UCSD-AML1 (cell line): ENCODE results near the gene DEAF1.
"Not testable (repeated sequence)": the region's sequence is repeated elsewhere in the genome, so short reads cannot be mapped to it uniquely, and the experiment has no call there.

ENCODE experiments used
- DNase-seq: peaks from one replicate; lab custom pipeline; 2025; ENCODE audit not compliant: unreplicated experiment; lab: John Stamatoyannopoulos, UW

Gene DEAF1

GRCh38 chr11:680970-681369 lies 14.1 kb downstream of the DEAF1 start:
- no peak for DNase-seq

DNA sequence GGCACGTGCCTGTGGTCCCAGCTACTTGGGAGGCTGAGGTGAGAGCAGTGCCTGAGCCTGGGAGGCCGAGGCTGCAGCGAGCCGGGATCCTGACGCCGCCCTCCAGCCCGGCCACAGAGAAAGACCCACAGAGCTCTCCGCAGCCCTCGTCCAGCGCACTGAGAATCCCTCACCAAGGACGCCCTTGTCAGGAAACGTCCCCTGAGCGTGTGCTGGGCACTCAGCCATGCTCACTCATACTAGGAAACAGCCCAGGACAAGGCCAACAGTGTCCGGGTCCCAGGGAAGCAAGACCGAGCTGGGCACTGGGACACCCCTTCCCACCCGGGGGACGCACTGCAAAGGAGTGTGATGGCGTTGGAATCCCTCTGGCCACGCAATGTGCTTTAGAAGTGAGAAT lies 14.5 kb downstream of the DEAF1 start:
- DNase-seq: no peak

- DNase-seq: no peak
Measured at GRCh38 chr11:679271-680207, 15.5 kb downstream of the DEAF1 start.

DNA sequence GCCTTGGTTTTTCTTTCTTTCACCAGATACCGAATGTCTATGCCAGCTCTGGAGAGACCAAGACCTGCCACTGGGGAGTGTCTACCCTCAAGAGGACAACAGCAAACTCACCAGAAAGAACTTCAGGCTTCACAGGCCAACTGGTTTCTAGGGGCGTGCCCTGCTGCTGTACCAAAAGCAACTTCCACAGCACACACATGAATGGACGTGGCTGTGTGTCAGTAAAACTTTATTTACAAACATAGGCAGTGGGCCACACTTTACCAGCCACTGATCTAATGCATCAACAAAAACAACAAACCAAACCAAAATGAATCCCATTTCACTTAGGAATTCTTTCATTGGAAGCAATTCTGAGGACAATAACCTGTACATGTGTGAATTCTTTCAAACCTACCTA lies 16.7 kb downstream of the DEAF1 start:
- no peak for DNase-seq

- no peak for DNase-seq
Measured at GRCh38 chr11:674406-674805, 20.6 kb downstream of the DEAF1 start.

GRCh38 chr11:673866-674265 lies 21.2 kb downstream of the DEAF1 start:
- no peak for DNase-seq

DNA sequence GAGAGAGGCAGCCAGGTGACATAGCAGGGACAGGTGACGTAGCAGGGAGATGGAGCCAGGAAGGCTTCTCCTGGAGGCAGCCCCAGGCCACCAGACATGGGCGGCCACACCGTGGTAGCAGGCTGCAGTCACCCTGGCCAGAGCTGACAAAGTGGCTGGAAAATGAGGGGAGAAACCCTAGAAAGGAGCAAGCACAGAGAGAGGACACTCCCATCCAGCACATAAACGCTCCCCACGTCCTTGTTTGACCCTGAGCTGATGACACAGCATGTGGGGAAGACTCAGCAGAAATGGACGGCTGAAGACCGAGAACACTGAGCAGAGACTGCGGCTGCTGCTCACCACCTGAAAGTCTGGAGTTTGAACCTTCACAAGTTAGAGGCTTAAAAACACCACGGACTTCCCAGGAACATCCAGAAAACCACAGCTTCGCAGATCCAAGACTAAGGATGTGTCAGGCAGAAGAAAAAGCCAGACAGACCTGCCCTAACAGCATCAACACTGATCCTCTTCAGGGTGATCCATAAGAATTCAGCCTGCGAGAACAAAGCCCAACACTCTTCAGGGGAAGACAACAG lies 29.2 kb downstream of the DEAF1 start:
- no peak for DNase-seq

DNA sequence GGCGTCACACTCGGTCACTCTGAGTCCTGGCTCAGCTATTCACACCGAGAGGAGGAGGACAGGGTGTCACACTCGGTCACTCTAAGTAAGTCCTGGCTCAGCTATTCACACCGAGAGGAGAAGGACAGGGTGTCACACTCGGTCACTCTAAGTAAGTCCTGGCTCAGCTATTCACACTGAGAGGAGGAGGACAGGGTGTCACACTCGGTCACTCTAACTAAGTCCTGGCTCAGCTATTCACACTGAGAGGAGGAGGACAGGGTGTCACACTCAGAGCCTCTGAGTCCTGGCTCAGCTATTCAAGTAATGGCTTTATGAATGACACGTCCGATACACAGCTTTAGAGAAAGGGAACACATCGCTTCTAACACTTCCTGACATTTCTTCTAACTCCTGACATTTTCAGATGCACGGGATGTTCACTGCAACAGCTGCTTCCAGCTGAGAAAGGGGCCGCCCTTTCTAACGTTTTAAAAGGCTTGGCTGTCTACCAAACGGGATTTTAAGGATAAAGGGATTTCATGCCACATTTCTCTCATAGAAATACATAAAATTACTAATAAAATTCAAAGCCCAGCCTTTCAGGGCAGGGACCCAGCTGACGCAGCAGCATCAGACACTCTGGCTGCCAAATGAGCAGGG lies 29.8 kb downstream of the DEAF1 start:
- DNase-seq: no peak

DNA sequence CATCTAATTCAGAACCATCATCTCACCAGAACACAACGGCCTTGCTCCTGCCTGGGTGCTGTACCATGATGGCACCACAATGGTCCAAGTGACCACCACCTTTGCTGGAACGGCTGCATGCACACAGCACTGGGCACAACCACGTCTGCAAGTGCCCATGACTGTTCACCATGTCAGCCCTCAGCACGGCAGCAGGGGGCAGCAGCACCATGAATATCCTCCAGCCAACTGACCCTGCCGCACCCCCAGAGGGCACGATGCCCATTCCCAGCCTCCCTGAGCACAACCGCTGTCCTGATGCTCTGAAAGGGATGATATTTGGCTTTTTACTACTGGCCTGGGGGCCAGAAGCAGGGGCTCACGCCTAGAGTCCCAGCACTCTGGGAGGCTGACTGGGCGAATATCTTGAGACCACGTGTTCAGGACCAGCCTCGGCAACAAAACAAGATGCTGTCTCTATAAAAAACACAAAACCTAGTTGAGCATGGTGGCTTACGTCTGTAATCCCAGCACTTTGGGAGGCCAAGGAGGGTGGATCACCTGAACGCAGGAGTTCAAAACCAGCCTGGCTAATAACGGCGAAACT lies 32.2 kb downstream of the DEAF1 start:
- DNase-seq: peak; percentile 48

GRCh38 chr11:660681-661444 lies 34.2 kb downstream of the DEAF1 start:
- no peak for DNase-seq

- no peak for DNase-seq
Measured at GRCh38 chr11:660281-660680, 34.7 kb downstream of the DEAF1 start.

DNA sequence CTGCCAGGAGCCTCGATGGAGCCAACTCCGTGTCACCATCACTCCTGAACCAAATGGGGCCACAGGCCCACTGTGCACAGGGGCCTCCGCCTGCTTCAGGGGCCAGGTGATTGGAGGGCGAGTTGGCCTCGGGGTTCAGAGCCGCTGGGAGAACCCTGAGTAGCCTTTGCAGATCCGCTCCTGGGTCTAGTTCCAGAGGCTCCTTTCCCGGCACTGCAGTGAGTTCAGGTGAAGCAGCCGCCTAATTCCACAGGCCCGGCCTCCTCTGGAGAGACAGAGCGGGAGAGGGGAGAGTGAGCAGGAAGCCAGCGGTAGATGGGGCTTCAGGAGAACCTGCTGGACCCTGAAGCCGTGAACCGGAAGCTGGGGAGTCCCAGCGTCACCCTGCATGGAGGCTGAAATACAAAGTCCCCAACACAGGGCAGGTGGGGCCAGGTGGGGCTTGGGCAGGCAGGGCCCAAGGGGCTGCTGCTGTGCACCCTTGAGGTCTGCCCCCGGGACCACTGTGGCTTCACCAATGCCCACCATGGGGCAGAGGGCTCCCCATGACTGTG lies 35.4 kb downstream of the DEAF1 start:
- no peak for DNase-seq

DNA sequence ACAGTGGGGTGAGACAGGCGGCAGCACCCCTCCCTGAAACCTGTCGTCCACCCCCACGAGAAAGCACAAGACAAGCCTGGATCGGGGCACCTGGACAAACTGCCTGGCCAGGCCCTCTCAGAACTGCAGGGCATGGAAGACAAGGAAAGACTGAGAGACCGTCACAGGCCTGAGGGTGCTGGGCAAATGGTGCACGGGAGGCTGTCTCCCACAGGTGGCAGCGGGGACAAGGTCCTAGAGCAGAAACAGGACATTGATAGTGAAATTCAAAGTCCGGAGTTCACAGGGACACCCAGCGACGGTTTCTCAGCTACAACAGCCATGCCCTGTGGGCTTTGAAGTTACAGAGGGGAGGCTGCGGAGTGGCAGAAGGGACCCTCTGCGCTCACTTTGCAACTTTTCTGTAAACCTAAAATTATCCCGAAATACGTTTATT lies 37.3 kb downstream of the DEAF1 start:
- DNase-seq: no peak

DNA sequence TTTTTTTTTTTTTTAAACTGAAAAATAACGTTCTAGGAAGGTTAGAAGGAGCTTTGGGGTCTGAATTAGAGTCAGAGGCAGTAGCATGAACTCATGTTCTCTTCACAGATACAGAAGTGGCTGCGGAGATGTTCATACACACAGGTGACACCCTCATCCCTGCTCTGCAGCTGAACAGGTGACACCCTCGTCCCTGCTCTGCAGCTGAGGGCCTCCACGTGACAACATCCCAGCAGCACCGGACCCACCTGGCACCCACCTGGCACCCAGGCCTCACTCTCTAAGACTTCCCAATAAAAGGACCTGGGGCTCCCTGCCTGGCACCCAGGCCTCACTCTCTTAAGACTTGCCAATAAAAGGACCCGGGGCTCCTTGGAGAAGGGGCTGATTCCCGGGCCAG lies 38.2 kb downstream of the DEAF1 start:
- no peak for DNase-seq

- no peak for DNase-seq
Measured at GRCh38 chr11:656426-656825, 38.6 kb downstream of the DEAF1 start.

GRCh38 chr11:655036-655726 lies 39.8 kb downstream of the DEAF1 start:
- DNase-seq: no peak

GRCh38 chr11:654444-654843 lies 40.6 kb downstream of the DEAF1 start:
- not testable (repeated sequence) for DNase-seq

DNA sequence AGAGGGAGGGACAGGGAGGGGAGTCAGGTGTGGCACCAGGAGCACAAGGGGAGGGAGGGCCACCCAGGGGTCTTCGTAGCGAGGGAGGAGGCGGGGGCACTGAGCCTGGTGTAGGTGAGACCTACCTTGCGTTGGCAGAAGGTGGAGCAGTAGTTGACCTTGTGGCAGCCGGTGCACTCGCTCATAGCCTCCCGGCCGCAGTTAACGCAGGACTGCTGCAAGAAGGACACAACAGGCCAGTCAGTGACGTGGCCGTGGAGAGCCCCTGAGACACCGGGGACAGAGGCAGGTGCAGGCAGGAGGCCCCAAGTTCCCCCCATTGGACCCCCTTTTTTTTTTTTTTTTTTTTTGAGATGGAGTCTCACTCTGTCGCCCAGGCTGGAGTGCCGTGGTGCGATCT lies 41.2 kb downstream of the DEAF1 start:
- no peak for DNase-seq

GRCh38 chr11:653136-653535 lies 41.9 kb downstream of the DEAF1 start:
- not testable (repeated sequence) for DNase-seq

GRCh38 chr11:650482-650881 lies 44.5 kb downstream of the DEAF1 start:
- DNase-seq: no peak
